ENCODE results near the gene FGF22.

The FGF22 gene

DNA sequence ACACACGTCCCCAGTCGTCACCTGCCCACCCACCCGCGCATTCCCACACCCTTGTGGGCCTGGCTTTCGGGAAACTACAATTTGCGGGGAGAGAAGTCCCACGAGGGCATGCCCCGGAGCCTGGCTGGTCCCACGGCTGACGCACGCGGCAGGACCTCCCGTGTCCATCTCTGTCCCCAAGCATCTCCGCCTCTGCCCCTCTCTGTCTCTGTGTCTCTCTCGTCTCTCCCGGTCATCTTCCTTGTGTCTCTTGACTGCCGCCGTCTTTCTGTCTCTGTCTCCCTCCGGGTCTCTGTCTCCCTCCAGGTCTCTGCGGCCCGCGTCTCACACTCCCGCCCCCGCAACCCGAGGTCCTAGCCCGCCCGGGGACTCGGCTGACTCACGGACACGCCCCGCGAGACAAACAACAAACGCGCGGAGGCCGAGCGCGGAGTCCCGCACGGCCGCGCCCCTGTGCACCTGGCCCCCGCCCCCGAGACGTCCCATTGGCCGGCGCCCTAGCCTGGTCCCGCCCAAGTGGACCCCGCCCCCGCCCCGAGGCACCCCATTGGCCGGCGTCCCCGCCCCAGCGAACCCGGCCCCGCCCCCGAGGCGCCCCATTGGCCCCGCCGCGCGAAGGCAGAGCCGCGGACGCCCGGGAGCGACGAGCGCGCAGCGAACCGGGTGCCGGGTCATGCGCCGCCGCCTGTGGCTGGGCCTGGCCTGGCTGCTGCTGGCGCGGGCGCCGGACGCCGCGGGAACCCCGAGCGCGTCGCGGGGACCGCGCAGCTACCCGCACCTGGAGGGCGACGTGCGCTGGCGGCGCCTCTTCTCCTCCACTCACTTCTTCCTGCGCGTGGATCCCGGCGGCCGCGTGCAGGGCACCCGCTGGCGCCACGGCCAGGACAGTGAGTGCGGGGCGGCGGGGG lies at the start of gene FGF22:
TSS of gene FGF22 (plus strand) at position 627 of the 908 bp plus-strand sequence. CDS start at position 674, 47 bp downstream.
- FAIRE-seq (no peak), DNase-seq (ENCODE audit: insufficient read length, low spot score) (peak; percentile 96)
- TF ChIP-seq POLR2A (IDR thresholded peaks at IDR 0.05; ENCODE audit: low read depth, low read length), result no peak

- FAIRE-seq, result no peak
- no peak for TF ChIP-seq POLR2A (IDR thresholded peaks at IDR 0.05; ENCODE audit: low read depth, low read length)
- DNase-seq (ENCODE audit: insufficient read length, low spot score), result no peak
These were observed 49.3 kb upstream of the FGF22 start for GRCh38 chr19:590396-590745.

DNA sequence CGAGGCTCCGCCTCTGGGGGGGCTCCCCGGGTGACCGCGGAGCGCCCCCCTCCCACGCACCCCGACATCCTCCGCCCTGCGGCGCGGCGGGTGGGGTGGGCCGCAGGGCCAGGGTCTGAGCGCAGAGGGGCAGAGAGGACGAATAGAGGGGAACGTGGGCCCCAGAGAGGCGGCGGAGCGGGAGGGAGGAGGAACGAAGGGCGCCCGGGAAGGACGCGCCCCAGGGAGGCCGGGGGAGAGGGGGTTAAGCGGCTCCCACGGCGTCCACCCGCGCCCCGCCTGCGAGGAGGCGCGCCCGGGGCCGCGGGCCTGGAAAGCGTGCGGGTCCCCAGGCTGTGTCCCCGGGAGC lies 49.0 kb upstream of the FGF22 start:
- FAIRE-seq (no peak), DNase-seq (ENCODE audit: insufficient read length, low spot score) (no peak)

GRCh38 chr19:591099-591958 lies 48.4 kb upstream of the FGF22 start:
- DNase-seq (ENCODE audit: insufficient read length, low spot score) (no peak), FAIRE-seq (no peak)
- no peak for TF ChIP-seq POLR2A (IDR thresholded peaks at IDR 0.05; ENCODE audit: low read depth, low read length)

More for the DNA sequence above, 49.0 kb upstream of the FGF22 start:
- TF ChIP-seq POLR2A (IDR thresholded peaks at IDR 0.05; ENCODE audit: low read depth, low read length), result no peak

DNA sequence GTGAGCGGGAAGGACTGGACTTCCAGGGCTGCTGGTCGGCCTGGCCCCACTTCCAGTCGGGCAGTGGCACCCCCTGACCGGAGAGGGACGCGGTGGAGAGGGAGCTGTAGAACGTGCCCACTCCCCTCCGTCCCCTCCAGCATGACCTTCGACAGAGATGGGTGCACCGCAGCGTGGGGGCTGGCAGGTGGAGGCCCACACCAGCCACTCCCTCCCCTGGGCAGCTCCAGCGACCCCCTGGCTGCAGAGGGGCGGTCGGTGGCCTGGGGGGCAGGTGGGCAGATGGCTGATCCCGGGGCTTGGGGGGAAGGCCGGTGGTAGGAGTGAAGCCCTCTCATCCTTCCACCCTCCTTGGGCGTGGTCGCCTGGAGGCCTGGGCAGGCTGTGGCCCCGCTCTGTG lies 47.6 kb upstream of the FGF22 start:
- FAIRE-seq (no peak), DNase-seq (ENCODE audit: insufficient read length, low spot score) (no peak)
- TF ChIP-seq POLR2A (IDR thresholded peaks at IDR 0.05; ENCODE audit: low read depth, low read length), result no peak

DNA sequence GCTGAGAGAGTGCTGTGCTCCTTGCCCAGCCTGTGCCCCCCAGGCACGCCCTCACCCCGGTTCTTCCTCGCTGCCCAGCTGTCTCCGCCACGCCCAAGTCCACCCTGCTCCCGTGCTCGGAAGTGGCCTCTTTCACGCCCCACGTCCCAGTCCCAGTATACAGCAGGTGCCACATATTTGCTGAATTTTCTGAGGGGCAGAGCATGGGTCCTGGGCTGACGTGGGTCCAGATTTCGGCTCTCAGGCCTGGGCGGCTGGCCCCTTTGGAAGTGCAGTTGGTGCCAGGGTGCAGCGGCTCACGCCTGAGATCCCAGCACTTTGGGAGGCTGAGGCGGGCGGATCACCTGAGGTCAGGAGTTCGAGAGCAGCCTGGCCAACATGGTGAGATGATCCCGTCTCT lies 46.6 kb upstream of the FGF22 start:
- DNase-seq (ENCODE audit: insufficient read length, low spot score) (no peak), FAIRE-seq (no peak)
- TF ChIP-seq POLR2A (IDR thresholded peaks at IDR 0.05; ENCODE audit: low read depth, low read length), result no peak

DNA sequence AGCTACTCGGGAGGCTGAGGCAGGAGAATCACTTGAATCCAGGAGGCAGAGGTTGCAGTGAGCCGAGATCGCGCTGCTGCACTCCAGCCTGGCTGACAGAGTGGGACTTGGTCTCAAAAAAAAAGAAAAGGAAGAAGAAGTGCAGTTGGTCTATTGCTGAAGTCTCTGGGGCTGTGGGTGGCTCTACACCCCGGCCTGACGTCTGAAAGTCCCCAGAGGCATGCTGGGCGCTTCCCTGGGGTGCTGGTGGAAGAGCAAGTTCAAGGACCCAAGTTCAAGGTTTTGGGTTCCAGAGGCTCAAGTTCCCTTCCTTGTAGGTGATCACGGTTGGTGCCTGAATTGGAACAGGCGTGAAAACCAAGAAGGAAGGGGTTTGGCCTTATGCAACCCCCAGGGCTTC lies 46.2 kb upstream of the FGF22 start:
- FAIRE-seq (no peak), DNase-seq (ENCODE audit: insufficient read length, low spot score) (no peak)
- no peak for TF ChIP-seq POLR2A (IDR thresholded peaks at IDR 0.05; ENCODE audit: low read depth, low read length)

DNA sequence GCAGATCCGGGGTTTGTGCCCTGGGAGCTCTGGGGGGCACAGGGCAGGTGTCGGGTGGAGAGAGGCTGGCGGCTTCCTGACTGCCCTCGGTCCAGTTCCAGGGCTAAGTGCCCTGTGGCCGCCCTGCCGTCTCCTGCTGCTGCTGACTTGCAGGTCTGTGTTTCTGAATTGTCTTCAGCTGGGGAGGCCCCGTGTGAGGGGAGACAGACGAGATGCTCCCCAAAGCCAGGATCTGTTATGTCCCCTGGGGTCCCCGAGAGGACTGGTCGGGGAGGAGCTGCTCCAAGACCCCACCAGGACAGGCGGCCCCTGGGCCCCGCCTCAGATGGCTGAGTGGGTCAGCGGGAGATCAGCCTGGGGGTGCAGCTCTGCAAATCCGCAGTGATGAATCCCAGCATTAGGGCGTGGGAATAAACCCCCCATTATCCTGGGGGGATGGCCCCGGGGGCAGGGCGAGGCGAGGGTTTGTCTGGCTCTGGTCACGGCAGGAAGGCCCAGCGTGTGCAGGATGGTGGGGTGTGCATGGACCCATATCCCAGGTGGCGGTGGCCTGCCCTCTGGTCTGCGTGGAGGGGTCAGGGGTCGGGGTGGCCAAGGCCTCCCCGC lies 45.3 kb upstream of the FGF22 start:
- DNase-seq (ENCODE audit: insufficient read length, low spot score) (no peak), FAIRE-seq (no peak)
- TF ChIP-seq POLR2A (IDR thresholded peaks at IDR 0.05; ENCODE audit: low read depth, low read length), result no peak

GRCh38 chr19:595326-596262 lies 44.1 kb upstream of the FGF22 start:
- TF ChIP-seq POLR2A (IDR thresholded peaks at IDR 0.05; ENCODE audit: low read depth, low read length), result no peak
- no peak for FAIRE-seq

DNA sequence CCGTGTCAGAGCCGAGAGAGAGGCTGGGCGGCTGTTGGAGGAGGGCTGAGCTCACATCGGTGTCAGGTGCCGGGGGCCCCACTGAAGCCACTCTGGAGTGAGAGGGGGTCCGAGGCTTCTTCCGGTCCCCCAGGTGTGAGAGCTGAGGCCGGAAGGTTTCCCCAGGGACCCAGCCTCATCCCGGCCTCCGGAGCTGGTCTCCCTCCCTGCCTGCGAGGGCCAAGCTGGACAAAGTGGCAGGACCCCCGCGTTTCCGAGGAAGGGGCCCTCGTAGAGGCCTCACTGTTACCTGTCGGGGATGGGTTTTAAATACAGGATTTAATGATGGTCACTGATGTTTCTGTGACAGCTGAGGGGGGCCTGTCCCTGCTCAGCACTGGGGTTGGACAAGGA lies 43.4 kb upstream of the FGF22 start:
- FAIRE-seq (no peak), DNase-seq (ENCODE audit: insufficient read length, low spot score) (no peak)
- no peak for TF ChIP-seq POLR2A (IDR thresholded peaks at IDR 0.05; ENCODE audit: low read depth, low read length)

More at GRCh38 chr19:595326-596262, 44.1 kb upstream of the FGF22 start:
- no peak for DNase-seq (ENCODE audit: insufficient read length, low spot score)

DNA sequence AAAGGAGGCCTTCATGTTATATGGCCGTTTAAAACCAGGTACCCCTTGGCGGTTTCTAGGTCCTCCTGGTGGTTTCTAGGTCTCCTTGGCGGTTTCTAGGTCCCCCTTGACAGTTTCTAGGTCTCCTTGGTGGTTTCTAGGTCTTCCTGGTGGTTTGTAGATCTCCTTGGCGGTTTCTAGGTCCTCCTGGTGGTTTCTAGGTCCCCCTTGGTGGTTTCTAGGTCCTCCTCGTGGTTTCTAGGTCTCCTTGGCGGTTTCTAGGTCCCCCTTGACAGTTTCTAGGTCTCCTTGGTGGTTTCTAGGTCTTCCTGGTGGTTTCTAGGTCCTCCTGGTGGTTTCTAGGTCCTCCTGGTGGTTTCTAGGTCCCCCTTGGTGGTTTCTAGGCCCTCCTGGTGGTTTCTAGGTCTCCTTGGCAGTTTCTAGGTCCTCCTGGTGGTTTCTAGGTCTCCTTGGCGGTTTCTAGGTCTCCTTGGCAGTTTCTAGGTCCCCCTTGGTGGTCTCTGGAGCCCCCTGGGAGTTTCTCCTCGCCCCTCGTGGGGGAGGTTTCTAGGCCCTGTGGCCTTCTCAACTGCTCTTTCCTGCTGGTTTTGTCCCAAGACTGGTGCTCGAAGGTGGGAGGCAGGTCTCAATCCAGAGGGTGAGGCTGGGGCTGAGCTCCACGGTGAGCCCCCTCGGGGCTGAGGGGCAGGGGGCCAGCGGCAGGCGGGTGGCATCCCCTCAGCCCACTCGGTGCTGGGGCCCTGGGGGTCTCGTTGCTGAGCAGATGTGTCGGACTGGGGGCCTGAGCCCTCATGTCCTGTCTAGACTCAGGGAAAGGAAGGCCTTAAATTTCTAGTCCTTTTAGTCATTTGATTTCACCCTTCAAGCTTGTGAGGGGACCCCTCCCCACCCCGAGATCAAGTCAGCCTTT lies 42.0 kb upstream of the FGF22 start:
- no peak for DNase-seq (ENCODE audit: insufficient read length, low spot score)
- no peak for FAIRE-seq
- no peak for TF ChIP-seq POLR2A (IDR thresholded peaks at IDR 0.05; ENCODE audit: low read depth, low read length)

- FAIRE-seq (no peak), DNase-seq (ENCODE audit: insufficient read length, low spot score) (no peak)
- no peak for TF ChIP-seq POLR2A (IDR thresholded peaks at IDR 0.05; ENCODE audit: low read depth, low read length)
These were observed 38.4 kb upstream of the FGF22 start for GRCh38 chr19:601310-601709.
